HG02870 (cell line): ENCODE data around the gene DAW1.

Experiments
- ATAC-seq: cut with Tn5 transposase; IDR thresholded peaks from one replicate; pipeline ENCODE4 v1.9.1; 2021; ENCODE audit warnings: mild to moderate bottlenecking, moderate library complexity; ENCODE audit not compliant: unreplicated experiment

The DAW1 gene

DNA sequence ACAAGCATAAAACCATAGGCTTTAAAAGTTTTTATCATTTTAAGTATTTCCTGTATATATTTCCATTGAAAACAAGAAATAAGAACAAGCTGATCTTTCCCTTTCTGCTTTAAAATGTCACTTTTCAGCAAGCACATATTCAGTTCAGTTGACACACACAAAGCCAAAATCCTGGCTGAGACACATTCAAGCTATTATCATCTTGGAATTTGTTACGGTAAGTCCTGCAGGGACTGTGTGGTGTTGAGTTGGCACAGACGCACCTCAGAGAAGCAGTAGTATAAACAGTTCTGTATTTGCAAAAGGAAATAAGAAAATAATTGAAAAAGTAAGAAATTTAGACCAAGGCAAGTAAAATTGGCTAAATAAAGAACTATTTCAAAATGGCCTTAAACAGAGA, 10.4 kb upstream of the DAW1 start:
- ATAC-seq, result no peak

DNA sequence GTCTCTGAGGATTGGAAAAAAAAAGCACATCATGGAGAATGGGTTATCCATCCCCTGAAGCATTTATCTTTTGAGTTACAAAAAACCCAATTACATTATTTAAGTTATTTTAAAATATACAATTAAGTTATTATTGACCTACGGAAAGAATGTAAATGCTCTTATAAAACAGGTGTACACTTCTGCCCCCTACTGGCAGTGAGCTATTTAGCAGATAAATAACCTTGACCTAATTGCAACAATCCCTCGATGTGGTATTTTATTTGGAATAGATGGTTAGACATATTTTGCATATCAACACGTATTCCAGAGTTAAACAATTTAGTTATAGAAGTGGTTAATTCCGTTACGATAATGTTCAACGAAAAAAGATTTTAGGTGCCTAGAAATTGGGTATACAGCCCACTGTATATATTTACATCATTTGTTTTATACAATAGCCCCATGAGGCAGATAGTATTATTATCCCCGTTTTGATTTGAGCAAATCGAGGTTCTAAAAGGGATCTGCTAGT, 9.1 kb upstream of the DAW1 start:
- ATAC-seq, result peak; percentile 57

DNA sequence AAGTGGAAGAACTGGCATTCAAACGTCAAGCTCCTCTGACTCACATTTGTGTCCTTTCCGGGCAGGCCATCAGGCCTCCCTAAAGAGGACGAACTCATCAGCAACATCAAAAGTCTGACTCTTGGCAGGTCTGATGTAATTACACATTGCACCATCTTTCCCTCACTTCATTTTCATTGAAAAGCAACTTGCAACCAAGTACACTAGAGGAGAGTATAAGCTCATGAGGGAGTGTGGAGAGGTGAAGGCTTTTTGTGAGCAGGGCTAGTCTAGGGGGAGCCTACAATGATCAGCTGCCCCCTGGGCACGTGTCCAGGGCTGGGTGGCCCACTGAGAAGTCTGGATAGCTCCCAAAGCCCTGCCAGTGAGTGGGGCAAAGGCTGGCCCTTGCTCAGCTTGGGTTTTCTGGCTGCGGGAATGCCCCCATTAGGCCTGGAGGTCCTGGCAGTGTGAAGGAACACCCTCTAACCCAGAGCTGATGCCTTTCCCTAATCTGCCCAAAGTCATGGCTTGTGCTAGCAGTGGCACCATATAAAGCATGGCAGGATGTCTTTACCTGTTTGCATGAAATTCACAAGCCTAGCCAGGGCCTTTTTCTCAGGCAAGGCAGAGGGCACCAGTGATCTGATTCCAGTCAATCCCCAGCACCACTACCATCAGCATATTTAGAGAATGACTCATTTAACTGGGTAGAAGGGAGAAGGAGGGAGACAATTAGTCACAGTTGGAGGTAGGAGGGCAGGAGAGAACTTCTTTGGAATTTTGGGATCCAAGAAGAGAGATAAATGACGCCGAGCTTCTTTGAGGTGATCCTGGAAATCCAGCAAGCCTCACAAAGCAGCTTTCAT, 8.5 kb upstream of the DAW1 start:
- no peak for ATAC-seq

DNA sequence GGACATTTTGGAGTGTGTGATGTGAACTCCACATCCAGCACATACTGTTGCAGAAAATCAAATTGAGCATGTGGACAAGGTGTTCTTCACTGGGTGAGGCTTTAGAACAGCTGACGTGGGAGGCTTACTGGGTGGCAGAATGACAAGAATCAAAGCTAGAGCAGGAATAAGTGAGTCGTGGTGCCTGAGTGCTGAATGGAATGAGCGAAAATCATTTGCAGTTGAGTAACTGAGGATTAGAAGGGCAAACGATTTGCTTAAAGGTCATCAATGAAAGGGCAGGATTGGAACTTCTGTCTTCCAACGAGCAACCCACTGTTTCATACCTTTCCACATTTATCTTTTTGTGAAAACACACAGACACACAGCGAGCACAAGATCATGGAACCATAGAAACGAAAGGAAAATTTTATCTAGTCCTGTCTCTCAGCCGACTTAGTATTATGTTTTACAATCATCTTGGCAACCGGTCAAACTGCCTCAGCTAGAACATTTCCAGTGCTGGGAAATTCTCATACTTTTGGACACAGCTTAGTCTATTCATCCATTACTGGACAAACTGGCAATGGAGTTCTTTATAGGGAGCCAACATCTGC, 7.2 kb upstream of the DAW1 start:
- no peak for ATAC-seq

DNA sequence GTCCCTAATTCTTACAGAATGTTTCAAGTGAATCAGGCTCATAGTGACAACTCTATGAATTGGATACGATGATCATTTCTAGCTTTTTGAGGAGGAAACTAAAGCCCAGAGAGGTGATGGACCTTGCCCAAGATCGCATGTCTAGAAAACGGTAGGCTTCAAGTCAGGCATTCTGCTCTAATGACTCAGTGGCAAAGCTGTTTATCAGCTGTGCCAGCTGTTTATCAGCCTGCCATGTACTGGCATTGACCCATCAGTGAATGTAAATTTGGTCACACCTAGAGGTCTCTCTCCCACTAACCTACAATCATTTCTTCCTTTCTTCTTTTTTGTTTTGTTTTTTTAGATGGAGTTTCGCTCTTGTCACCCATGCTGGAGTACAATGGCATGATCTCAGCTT, 6.1 kb upstream of the DAW1 start:
- no peak for ATAC-seq

DNA sequence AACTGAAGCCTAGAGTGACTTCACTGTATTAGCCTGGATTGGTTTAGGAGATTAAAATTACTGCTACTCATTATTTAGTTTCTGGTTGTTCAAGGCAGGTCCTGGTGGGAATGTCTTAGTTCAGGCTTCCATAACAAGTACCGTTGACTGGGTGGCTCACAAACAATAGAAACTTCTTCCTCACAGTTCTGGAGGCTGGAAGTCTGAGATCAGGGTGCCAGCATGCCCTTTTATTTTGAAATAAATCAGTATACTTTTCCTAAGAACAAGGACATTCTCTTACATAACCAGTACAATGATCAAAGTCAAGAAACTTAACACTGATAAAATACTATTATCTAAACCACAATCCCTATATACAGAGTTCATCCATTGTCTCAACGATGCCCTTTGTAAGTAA, 4.0 kb upstream of the DAW1 start:
- no peak for ATAC-seq

DNA sequence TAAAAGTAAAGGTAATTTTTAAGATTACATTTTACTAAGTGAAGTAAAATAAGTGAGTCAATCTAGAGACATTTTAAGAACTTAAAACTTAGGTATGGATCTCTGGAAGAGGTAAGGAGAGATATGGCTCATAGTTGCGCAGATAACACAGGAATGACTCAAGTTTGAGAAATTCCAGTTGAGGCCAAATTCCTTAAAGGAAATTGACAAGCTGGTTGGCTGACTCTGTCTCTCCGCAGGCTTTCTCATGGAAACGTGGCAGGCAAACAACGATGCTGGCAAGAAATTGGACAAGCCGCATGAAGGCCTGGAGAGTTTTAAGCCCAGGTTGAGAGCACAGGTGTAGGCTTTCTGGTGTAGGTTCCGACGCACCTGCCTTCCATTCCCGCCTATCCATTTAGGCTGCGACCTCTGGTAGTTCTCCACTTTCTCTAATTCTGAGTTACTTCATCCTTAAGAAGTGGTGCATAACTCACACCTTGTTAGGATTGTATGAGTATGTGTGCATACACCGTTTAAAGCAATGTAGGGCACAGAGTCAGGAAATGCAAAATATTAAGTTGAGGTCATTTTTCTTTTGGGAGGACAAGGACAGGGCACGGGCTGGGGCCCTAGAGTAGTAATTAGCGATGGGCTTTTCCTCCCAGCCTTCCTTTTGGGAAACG, 589 bp upstream of the DAW1 start:
- ATAC-seq, result no peak

DNA sequence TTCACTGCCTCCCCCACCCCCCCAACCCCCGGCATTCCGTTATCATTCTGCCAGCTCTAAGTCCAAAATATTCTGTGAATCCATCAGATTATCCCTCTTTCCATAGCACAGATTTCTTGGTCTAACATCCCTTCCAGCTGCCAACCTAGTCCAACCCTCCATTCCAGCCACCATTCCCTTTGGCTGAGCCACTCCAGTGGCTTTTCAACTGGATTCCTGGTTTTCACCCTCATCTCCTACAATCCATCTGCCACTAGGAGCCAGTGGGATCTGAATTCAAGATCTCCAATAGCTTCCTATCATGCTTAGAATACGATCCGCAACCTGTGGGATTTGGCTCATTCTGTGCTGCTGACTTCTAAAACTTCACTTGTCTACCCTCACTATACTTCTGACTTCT, 1.2 kb downstream of the DAW1 start:
- ATAC-seq, result no peak

DNA sequence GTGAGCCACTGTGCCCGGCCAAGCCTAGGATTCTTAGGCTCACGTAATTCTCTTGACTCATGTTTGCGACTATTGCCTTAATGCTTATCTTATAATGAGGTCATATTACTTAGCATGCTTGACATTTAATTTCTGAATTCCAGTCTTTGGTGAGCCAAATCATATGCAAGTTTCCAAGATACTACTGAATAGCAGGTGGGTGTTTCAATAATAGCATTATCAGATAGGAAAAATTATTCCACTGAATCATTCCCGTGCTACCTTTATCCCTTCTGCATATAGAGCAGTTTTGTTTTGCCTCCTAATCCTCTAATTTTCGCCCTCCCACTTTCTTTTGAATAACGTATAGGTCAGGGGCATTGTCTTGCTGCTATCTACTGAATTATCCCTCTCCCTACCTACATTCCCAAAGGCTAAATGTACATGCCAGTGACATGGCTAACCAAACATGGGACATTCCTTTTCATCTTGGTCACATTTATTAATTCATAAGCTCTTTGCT, 4.9 kb downstream of the DAW1 start:
- no peak for ATAC-seq

DNA sequence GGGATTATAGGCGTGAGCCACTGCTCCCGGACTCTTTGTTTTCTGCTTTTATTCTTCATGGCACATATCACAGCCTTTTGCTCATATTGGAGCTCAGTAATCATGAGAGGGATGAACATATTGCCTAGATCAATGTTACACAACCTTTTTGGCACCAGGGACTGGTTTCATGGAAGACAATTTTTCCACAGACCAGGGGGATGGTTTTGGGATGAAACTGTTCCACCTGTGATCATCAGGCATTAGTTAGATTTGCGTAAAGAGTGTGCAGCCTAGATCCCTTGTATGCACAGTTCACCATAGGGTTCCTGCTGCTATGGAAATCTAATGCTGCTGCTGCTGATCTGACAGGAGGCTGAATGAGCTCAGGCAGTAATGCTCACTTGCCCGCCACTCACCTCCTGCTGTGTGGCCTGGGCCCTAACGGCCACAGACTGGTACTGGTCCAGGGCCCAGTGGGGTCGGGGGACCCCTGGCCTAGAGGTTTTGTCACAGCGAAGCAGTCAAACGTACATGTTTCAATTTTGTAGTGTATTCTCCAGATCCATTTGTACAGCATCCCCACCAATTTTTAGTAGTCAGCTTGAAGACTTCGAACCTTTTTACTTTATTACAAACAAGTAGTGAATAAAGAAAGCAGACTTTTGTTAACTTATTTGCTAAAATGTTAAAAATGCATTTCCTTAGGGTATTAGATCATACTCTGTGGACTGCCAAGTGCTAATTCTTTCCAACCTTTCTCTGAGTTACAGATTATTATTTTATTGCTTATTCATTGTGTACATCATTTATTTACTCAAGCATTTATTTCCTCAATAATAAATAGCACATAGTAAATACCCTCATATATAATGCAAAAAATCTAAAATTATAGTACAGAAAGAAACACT, 6.2 kb downstream of the DAW1 start:
- no peak for ATAC-seq

DNA sequence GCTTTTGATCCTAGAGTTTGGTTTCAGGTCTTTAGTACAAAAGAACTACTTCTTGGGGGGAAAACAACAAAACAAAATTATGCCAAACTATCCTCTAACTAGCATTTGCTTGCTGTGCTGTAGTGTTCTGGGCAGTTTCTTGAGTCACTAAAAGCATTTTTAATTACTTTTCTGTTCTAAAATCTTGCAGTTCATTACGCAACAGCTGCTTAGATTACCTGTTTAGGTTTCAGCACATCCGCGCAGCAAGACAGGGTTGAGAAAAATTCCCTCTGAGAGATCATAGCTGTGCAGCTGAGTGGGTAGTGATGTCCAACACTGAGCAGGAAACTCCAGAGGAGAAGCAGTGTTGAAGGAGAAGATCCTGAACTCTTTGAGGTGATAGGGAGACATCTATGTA, 9.0 kb downstream of the DAW1 start:
- ATAC-seq, result no peak

DNA sequence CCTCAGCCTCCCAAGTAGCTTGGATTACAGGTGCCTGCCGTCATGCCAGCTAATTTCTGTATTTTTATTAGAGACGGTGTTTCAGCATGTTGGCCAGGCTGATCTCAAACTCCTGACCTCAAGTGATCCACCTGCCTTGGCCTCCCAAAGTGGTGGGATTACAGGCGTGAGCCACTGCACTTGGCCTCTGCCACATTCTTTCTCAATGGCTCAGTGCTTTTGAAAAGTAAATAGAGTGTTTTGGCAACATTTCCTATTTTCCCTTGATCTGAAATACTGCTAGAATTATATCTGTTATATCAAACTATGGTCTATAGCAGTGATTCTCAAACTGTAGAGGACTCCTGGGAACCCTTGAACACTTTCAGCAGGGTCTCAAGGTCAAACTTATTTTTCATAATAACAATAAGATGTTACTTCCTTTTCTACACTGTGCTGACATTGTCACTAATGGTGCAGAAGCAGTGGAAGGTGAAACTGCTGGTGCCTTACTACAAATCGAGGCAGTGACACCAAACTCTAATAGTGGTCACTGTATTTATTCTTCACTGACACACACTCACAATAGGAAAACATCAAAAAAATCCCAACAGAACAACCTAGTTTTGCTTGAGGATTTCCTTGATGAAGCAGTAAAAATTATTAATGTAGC, 10.6 kb downstream of the DAW1 start:
- no peak for ATAC-seq

DNA sequence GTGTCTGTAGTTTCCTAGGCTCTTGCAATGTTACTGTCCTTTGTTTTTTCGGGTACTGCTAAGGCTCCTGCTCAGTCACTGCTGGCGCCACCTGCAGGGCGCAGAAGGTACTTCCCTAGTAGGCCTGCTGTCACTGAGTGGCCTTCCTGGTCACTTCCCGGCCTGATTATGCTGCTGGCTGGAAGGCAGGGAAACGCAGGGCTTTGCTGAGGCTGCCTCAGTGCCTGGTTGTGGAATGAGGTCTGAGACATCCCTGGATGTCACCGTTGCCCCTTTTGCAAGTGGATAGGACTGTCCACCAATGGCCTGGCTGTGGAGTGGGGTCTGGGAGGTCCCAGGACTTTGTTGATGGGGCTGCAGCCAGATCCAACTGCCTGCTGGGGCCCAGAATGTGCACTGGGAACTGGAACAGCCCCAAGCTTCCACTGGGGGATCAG, 13.1 kb downstream of the DAW1 start:
- peak; percentile 94 for ATAC-seq

DNA sequence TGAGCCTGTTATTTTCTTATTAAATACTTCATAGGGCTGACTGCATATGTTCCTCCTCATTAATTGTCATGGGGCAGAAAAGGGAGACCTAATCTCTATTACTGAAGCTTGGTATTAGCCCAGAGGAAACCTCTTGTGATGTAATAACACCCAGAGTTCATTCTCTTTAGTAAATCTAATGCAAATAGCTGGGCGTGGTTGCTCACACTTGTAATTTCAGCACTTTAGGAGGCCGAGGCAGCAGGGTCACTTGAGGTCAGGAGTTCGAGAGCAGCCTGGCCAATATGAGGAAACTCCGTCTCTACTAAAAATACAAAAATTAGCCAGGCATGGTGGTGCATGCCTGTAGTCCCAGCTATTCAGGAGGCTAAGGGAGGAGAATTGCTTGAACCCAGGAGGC, 14.7 kb downstream of the DAW1 start:
- no peak for ATAC-seq

DNA sequence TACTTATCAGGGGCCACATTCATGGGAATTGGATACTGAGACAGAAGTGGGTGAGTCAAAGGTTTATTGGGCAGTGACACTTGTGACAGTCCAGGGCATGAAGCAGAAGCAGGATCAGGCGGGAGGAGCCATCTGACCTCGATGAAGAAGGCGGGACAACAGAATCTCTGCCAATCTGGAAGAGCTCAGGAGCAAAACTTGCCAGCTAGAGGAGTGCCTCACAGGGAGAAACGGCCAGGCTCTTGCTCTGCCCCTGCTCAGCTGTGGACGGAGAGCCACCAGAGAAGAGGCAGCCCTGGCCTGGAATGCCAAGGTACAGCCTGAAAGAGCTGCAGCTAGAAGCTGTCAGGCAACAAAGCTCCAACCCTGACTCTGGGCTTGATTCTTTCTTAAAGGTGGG, 16.9 kb downstream of the DAW1 start:
- ATAC-seq, result no peak

DNA sequence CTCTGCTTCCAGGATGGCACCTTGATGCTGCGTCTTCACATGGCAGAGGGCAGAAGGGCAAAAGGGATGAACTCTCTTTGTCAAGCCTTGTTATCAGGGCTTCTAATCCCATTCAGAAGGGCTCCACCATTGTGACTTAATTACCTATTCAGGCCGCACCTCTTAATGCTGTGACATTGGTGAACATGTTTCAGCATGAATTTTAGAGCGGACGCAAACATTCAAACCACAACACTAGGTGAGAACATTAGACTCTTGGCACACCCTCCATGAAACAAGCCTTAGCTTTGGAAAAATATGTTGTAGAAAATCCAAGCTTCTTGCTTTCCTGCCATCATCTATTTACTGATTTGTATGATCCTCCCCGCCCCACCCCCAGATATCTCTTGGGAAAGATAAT, 17.9 kb downstream of the DAW1 start:
- no peak for ATAC-seq

DNA sequence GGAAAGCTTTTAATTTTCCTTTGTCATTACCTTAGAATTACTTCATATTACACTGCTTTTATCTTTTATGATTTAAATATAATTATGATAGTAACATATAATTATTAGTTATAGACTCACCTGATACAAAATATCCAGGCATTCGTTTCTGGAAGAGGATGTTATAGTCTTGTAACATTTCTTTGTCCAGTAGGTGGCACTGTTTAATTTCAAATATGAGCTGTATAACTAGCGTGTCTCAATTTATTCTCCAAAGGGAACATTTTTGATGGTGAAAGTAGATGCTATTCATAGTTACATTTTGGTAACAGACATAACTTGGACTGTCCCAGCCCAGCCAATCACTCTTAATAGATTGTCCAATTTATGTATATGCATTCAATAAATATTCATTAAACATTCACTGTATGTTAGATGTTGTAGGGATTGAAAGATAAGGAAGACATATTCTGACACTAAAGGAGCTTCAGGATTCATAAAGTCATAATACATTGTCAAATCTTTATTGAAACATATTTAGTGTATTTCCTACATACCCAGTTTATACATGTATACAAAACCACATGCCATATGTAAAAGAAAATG, 19.2 kb downstream of the DAW1 start:
- ATAC-seq, result peak; percentile 77

DNA sequence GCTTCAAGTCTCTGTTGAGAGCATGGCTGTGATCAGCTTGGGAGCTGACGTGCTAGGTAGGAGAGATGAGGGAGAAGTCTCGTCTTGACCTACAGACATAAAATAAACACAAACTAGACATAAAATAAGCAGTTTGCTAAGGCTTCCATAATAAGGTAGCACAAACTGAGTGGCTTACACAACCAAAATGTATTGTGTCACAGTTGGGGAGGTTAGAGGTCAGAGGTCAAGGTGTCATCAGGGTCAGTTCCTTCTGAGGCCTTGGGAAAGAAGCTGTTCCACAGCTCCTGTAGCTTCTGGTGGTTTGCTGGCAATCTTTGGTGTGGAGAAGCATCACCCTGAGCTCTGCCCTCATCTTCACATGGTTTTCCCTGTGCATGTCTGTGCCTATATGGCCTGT, 20.2 kb downstream of the DAW1 start:
- no peak for ATAC-seq

DNA sequence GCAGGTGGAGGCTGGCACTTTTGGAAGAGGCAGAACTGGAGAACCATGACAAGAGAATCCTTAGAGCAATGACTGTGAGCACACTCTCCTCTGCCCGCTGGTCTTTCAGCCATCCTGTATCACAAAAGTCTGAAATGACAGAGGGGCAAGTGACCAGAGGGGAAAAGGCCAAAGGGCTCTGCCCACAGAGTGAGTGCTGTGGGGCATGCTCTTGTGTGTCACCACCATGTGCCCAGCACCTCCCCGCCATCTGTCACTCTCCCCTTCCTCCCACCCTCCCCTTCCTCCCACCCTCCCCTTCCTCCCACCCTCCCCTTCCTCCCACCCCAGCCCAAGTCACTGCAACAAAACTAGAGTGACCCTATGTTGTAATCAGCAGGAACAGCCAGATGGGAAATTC, 31.9 kb downstream of the DAW1 start:
- no peak for ATAC-seq

DNA sequence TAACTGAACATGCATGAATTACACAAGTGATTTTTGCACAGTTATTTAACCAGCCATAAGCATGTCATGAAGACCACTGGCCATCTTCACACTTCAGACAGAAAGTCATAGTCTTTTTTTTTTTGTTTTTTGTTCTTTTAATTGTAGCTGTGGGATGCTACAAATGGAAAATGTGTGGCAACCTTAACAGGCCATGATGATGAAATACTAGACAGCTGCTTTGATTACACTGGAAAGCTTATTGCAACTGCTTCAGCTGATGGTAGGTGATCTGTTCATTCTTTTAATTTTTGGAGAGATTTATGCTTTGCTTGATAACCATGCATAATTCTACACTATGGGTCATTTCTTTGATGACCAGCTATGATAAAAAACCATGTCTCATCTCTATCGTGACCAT, 35.6 kb downstream of the DAW1 start:
- ATAC-seq, result no peak
